Epithelial cell of esophagus (primary cell): Measurements from ENCODE around the gene RANBP9.
A peak's percentile ranks its signal among the peaks of the same experiment; 100 is the strongest.

Experiments
- DNase-seq: peaks from one replicate; pipeline ENCODE4 v3.0.0; 2010; ENCODE audit warnings: low read depth
- H3K4me3 ChIP-seq: 2 replicates; pipeline ENCODE4 v1.5.1; 2011; ENCODE audit warnings: mild to moderate bottlenecking, low read length, control low read depth
- TF ChIP-seq, protein P1 (sequence below): IDR thresholded peaks from 2 replicates; pipeline ENCODE4 v1.5.1; 2011; ENCODE audit warnings: low read depth, mild to moderate bottlenecking, low read length, control low read depth, inconsistent platforms; ENCODE audit not compliant: insufficient read depth; ENCODE audit errors: missing control alignments

The RANBP9 gene

DNA sequence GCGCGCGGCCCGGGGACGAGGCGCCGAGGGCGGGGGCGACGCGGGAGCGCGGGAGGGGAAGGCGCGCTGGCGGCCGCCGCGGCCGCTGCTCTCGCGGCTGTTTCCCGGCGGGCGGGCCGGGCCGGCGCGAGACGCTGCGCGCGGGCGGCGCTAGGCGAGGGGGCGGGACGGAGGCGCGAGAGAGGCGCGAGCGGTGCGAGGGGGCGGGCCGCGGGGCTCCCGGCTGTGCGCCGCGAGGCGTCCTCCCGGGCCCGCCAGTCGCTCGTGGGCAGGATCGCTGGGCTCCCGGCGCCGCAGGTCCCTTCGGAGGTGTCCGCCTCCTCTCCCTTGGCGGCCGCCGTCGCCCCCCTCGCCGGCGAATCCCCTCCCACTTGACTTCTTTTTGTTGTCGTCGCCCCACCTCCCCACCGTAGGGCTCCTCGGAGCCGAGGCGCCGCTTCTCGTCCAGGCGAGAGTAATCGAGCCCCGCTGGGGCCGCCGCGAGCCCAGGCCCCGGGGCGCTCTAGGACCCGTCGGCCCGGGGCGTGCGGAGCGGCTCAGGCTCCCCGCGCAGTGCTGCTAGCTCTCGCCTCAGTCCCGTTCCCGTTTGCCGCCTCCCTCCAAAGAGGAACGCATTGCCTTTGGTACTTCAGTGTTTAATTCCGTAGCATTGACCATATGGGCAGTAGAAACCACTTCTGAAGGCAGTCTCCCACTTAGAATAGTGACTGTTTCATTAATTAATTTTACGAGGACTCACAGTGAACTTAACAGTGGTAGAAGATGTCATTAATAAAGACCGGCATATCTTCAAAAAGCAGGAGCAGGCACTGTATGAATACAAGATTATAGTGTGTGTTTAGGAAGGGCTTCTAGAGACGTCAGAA, at the start of gene RANBP9:
Gene RANBP9 (minus strand): TSS at position 103 of the 866 bp plus-strand sequence. CDS start 330 bp downstream, outside the sequence.
- DNase-seq, result peak; percentile 84
- H3K4me3 ChIP-seq, result peak within 1 kb of the TSS; percentile 54
- TF ChIP-seq, protein P1, sequence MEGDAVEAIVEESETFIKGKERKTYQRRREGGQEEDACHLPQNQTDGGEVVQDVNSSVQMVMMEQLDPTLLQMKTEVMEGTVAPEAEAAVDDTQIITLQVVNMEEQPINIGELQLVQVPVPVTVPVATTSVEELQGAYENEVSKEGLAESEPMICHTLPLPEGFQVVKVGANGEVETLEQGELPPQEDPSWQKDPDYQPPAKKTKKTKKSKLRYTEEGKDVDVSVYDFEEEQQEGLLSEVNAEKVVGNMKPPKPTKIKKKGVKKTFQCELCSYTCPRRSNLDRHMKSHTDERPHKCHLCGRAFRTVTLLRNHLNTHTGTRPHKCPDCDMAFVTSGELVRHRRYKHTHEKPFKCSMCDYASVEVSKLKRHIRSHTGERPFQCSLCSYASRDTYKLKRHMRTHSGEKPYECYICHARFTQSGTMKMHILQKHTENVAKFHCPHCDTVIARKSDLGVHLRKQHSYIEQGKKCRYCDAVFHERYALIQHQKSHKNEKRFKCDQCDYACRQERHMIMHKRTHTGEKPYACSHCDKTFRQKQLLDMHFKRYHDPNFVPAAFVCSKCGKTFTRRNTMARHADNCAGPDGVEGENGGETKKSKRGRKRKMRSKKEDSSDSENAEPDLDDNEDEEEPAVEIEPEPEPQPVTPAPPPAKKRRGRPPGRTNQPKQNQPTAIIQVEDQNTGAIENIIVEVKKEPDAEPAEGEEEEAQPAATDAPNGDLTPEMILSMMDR, result no peak

DNA sequence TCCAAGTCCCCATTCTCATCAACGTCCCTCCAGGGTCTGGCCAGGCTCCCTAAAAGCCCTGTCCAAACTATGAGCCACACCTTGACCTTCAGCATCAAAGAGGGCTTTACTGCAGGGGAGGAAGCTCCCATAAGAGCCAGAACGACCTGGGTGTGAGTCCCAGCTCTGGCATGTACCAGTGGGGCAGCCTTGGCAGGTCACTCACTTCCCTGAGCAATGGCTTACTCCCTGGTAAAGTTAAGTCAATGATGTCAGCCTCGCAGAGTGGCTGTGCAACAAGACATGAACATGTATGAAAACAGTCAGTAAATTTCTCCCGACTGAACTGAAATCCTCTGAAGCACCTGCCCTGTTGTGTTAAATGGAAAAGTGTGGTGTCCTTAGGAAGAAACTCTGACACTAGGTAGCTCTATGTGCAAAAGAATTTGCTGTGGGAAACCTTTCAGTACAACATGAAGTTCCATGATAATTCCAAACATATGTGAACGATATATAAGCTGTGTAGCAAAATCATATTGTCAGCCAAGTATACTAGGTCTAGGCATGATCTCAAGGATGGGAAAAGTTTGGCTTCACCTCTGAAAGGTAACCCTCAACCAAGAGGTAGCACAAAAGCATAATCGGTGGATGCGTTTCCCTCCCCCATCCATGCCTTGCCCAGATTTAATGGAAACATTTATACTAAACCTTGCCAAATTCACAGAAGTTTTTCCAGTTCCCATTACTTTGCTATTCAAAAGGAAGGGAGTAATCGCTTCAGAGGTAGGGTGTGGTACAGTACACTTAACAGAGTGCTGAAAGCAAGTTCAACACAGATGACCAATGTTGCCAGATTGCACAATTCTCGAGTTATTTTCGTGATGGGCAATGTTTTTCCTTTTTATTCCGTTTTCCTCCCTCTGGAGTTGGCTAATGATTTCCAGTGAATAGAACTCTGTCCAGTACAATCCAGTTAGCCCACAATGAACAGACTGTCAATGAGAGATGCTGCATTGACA, 49.0 kb upstream of the RANBP9 start:
- peak; percentile 84 for DNase-seq
- H3K4me3 ChIP-seq, result peak overlapping the region; percentile 10
- TF ChIP-seq, protein P1, result no peak

DNA sequence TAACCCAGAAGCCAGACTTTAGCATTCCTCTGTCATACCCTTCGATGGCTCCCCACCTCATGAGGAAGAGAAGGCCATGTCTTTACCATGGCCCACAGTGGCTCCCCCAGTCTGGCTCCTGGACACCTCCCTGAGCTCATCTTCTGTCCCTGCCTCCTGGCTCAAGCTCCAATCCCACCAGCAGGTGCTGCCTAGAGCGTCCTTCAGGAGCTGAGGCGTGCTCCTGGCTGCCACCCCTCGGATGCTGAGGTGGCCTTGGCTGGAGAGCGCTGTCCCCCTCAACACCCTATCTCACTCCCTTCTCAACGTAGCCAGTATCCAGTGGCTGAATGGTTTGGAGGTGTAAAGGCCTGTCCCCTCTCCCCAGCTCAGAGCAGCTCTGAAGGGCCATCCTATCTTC, 47.4 kb upstream of the RANBP9 start:
- no peak for DNase-seq
- H3K4me3 ChIP-seq, result no peak overlapping the region
- TF ChIP-seq, protein P1, result no peak

DNA sequence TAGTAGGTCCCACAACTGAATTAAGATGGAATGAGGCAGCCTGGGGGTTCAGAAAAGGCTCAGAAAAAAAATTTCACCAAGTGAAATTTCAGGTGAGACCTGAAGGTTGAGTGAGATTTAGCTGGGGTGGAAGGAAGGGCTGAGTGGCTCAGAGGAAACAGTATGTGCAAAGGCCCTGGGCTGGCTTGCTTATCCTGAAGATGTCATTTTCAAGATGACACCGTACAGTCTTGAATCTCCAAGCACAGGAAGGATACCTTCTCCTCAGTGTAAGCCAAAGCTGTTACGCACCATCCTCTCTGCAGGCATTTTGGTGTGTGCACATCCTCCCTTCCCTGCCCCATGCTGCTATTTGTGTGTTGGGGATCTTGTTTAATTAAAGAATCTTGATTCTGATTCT, 43.0 kb upstream of the RANBP9 start:
- H3K4me3 ChIP-seq, result no peak overlapping the region
- DNase-seq, result no peak
- TF ChIP-seq, protein P1, result no peak

DNA sequence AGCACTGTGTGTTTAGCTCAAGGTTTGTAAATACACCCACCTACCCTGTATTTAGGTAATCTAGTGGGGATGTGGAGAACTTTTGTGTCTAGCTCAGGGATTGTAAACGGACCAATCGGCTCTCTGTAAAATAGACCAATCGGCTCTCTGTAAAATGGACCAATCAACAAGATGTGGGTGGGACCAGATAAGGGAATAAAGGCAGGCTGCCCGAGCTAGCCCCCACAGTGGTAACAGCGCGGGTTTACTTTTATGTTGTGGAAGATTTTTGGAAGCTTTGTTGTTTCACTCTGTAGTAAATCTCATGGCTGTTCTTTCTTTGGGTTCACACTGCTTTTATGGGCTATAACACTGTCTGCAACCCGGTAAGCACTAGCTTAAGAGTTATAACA, 32.1 kb upstream of the RANBP9 start:
- no peak overlapping the region for H3K4me3 ChIP-seq
- no peak for DNase-seq
- TF ChIP-seq, protein P1, result no peak

DNA sequence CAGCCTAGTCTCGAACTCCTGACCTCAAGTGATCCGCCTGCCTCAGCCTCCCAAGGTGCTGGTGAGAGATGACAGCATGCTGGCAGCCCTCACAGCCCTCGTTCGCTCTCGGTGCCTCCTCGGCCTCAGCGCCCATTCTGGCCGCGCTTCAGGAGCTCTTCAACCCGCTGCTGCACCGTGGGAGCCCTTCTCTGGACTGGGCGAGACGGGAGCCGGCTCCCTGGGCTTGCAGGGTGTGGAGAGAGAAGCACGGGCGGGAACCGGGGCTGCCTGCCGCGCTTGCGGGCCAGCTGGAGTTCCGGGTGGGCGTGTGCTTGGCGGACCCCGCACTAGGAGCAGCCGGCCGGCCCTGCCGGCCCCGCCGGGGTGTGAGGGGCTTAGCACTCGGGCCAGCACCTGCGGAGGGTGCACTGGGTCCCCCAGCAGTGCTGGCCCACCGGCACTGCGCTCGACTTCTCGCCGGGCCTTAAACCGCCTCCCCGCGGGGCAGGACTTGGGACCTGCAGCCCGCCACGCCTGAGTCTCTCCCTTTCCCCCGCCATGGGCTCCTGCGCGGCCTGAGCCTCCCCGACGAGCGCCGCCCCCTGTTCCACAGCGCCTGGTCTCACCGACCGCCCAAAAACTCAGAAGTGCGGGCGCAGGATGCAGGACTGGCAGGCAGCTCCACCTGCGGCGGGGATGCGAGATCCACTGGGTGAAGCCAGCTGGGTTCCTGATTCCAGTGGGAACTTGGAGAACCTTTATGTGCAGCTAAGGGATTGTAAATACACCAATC, 31.5 kb upstream of the RANBP9 start:
- TF ChIP-seq, protein P1, result no peak
- DNase-seq, result no peak
- no peak overlapping the region for H3K4me3 ChIP-seq
